Stimulated activated naive CD4-positive, alpha-beta T cell (primary cell): Measurements from ENCODE around the gene SUGP1.

ENCODE experiments used
- DNase-seq, 6 experiments: peaks; one replicate each; lab custom pipeline; 2025; lab: John Stamatoyannopoulos, UW

The SUGP1 gene

DNA sequence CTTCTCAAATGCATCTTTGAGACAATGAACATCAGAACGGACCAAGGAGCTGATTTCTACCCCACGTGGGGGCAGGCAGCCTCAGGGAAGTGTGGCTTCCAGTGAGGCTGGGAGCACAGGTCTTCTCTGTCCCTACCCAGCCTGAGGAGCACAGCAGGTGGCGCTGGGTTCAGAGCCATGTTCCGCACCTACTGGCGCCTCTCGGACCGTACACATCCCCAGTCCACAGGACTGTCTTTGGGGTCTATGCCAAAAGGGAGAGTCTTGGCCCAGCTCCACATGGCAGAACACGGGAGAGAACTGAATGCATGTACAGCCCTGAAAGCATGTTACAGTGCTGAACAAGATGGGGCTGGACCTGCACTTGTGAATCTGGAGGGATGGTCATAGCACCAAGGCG lies 22.6 kb downstream of the SUGP1 start:
- DNase-seq, result no peak

- DNase-seq, result no peak
Observed at GRCh38 chr19:19296953-19297689, 23.2 kb downstream of the SUGP1 start.

DNA sequence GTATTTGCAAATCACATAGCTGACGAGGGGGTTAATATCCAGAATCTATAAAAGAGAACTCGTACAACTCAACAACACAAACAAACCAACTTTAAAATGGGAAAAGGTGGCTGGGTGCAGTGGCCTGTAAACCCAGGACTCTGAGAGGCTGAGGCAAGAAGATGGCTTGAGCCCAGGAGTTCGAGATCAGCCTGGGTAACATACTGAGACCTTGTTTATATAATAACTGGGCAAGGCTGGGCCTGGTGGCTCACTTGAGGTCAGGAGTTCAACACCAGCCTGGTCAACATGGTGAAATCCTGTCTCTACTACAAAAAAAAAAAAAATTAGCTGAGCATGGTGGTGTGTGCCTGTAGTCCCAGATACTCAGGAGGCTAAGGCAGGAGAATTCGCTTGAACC lies 25.4 kb downstream of the SUGP1 start:
- DNase-seq, result no peak

- no peak for DNase-seq
Observed at GRCh38 chr19:19292607-19293006, 27.7 kb downstream of the SUGP1 start.

DNA sequence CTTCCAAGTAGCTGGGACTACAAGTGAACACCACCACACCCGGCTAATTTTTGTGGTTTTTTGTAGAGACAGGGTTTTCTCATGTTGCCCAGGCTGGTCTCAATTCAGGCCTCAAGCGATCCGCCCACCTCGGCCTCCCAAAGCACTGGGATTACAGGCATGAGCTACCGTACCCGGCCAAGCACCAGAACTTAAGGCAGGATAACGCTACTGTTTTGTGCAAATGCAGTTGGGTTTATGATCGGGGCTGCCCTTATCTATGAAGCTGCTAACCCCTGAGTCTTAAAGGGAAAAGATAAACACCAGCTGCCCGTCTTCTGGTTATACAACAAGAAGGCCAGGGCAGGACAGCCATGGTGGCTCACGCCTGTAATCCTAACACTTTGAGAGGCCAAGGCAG lies 34.6 kb downstream of the SUGP1 start:
- no peak for DNase-seq

DNA sequence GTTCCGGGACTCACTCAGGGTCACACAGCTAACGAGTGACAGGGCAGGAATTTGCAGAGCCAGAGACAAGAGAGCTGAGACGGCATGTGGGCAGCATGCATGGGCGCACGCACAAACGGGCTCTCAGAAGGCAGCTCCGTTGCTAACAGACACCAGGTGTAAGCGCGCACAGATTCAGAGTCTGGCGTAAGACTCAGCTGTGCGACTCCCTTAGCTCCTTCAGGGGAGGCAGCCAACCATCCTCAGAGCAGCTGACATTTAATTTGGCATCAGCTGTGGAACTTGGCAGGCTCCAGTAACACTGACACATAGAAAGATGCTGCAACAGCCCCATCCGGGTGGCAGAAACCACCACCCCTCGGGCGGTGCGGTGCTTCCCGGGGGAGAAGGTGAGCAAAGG lies 39.7 kb downstream of the SUGP1 start:
- DNase-seq, result no peak

DNA sequence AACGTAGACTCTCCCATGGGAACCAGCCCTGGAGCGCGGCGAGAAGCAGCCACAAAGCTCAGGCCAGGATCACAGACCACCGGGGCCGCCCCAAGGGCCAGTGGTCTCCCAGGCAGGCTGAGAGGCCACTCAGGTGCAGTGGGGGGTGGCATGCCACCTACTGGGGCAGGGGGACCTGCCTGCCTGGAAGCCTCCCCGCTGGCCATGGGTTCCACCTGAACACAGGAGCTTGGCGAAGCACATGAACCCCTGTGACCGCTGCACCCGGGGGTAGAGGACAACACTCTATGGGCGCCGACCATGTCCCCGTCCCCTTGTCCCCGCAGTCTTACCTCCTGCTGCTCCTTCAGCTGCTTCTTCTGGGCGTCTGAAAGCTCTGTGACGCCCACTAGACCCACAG lies 40.5 kb downstream of the SUGP1 start:
- no peak for DNase-seq

DNA sequence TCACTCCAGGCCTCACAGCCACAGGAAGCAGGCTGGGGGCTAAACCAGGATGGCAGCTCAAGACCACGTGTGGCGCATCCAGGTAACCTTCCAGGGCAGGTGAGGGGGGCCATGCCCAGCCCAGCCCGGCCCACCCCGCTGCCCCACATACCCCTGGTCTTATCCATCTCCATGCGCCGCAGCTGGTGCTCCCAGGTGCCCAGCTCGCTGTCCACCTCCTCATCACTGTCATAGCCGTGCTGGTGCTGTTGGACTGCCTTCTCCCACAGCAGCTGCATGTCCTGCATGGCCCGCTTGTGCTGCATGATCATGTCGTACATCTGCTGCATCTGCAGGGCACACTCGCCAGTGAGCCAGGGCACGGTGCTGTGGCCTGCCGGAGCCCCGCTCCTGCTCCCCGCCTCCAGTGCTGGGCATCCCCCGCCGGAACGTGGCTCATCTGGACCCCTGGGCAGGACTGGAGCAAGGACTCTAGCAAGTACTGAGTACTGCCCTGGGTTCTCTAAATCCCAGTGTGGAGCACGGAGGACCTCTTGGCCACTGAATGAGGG lies 41.2 kb downstream of the SUGP1 start:
- DNase-seq, result no peak

DNA sequence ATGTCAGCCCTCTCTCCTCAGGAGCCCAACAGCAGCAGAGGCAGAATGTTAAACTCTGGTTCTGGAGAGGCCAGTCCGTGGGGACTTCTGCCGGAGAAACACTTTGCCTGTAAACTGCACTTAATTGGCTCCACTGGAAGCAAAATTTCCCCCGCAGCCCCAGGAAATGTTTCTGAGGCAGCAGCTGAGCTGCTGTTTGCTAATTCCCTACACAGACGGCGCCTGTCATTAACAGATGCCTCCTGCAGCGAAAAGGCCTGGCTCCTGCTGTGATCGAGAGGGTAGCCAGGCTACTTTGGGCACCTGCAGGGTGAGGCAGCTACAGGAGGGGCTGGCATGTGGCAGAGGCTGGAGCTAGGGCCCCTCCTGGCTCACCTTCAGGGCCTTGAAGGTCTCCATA lies 42.0 kb downstream of the SUGP1 start:
- no peak for DNase-seq

GRCh38 chr19:19276851-19277250 lies 43.5 kb downstream of the SUGP1 start:
- DNase-seq, result no peak

DNA sequence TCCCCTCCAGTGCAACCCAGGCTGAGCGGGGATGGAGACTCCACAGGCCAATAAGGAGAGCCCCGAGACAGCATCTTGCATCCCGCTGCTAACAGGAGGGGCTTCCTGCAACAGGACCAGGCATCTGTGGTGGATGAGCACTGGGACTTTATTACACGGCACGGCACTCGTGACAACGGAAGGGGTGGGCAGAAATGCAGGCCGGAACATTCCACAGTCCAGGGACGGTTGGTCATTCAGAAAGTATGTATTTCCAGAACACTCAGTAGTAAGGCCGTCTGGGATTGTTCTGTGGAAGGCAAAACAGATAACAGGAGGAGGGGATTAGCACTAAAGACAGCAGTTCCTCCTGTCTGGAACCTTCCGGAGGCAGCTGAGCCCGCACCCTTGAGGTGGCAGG lies 43.9 kb downstream of the SUGP1 start:
- DNase-seq, result no peak

DNA sequence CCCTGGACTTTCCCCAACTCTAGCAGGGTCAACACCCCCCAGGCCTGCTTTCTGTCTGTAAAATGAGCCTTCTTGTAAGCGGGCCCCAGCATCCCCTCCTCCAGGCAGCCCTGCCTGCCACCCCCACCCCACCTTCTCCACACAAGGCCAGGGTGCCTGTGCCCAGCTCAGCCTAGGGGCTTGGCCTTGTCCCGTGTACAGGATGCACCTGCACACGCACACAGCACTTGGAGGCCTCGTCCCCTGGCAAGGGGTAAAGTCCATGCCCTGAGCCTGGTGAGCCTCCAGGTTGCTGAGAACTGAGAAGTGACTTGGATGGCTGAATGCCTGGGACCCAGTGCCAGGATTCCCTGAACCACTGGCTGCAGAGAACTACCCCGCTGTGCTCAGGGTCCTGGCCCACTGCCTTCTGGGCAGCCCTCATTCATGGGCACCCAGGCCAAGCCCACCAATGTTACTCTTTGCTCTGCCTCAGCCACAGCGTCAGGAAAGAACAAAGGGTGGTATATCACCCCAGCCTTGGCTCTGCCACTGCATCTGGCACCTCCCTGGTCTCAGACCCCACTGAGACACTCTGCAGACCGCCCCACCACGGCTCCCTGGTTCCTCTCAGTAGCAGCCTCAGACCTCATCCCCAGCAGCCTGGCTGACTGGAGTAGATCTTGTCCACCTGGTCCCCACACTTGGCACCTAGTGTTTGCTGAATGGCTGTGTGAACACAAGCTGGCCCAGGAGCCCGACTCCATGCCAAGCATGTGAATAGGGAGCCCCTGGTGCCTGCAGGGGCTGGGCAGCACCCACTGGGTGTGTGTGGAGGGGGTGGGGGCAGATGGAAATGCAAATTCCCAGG lies 45.4 kb downstream of the SUGP1 start:
- no peak for DNase-seq

DNA sequence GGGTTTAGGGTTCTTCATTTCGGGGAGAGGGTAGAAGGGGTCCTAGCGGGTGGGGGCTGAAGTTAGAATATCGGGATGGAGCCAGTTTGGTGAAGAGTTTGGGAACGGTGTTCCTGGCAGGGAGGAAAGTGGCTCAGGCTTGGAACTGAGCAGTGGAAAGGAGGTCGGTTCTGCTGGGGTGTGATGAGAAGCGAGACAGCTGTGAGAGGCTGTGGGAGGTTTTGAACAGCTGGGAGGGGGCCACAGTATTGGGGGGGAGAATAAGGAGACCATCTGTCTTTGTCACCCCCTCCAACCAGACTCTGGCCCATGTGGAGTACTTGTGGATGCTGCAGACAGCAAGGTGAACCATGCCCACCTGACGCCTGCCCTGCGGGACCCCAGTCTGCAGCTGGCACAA lies 46.2 kb downstream of the SUGP1 start:
- DNase-seq, result no peak

- DNase-seq, result no peak
Observed at GRCh38 chr19:19271828-19272599, 48.3 kb downstream of the SUGP1 start.

- DNase-seq, result no peak
Observed at GRCh38 chr19:19270749-19271571, 49.3 kb downstream of the SUGP1 start.

- no peak for DNase-seq
Observed at GRCh38 chr19:19269952-19270694, 50.2 kb downstream of the SUGP1 start.

DNA sequence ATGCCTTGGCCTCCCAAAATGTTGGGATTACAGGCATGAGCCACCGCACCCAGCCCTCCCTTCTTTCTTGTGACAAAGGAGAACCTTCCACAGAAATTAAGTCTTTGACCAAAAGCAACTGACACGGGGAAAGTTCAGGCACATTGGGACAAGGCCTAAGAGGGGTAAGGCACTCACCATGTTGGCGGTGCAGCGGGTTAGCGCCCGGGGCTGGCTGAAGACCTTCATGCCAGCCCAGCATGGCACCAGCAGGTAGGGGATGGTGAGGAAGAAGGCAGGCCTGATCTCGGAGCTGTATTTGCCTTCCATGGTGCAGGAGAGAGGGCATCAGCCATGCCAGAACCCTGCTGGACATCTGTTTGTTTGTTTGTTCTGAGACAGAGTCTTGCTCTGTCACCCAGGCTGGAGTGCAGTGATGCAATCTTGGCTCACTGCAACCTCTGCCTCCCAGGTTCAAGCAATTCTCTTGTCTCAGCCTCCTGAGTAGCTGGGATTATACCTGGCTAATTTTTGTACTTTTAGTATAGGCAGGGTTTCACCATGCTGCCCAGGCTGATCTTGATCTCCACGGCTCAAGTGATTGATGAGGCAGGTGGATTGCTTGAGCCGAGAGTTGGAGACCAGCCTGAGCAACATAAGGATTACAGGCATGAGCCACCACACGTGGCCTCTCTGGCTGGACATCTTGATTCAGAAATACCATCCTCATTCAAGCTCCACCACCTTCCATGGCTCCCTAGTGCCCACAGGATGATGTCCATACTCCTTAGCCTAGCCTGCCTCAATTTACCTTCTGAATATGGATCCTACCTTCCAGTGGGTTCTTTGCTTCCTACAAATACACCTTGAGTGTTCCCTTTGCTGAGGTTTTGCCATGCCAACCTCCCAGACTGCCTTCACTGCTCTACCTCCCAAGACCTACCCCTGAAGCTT lies 51.6 kb downstream of the SUGP1 start:
- DNase-seq, result no peak

DNA sequence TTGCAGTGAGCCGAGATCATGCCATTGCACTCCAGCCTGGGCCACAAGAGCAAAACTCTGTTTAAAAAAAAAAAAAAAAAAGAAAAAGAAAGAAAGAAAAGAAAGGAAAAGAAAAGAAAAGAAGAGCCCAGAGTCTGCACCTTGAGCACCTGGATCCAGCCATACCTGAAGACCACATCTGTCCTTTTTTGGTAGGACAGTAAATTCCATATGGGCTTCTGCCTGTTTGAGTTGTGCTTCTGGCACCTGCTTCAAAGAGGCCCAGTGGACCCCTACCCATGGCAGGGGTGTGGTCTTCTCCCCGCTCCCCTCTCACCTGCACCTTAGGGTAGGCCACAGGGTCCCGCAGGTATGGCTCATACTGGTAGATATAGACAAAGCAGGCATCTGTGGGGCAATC lies 53.0 kb downstream of the SUGP1 start:
- no peak for DNase-seq

GRCh38 chr19:19263886-19264487 lies 56.3 kb downstream of the SUGP1 start:
- DNase-seq, result no peak
